NCI-H2227 (cell line): ENCODE results near the gene TXNDC5.
A peak's percentile ranks its signal among the peaks of the same experiment; 100 is the strongest.
"Not testable (repeated sequence)": the region's sequence is repeated elsewhere in the genome, so short reads cannot be mapped to it uniquely, and the experiment has no call there.

Experiments
- DNase-seq: peaks from one replicate; lab custom pipeline; 2025; ENCODE audit not compliant: unreplicated experiment; lab: John Stamatoyannopoulos, UW

Gene TXNDC5

GRCh38 chr6:7914991-7915789 is 4.6 kb upstream of the TXNDC5 start:
- DNase-seq, result no peak

DNA sequence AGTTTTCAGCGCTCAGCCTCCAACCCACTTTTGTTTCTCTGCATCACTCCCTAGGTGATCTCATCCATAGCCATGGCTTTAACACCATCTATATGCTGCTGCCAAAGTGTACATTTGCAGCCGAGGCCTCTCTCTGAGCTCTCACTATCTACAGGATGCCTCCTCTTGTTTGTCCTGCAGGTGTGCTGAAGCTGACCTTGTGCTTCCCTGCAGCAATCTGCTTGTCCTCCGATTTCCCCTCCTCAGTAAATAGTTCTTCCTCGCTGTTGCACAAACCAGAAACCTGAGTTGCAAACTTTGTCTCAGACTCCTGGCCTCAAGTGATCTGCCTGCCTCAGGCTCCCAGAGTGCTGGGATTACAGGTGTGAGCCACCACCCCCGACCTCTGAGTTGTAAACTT is 3.7 kb upstream of the TXNDC5 start:
- no peak for DNase-seq

- no peak for DNase-seq
Measured at GRCh38 chr6:7912736-7913517, 2.3 kb upstream of the TXNDC5 start.

DNA sequence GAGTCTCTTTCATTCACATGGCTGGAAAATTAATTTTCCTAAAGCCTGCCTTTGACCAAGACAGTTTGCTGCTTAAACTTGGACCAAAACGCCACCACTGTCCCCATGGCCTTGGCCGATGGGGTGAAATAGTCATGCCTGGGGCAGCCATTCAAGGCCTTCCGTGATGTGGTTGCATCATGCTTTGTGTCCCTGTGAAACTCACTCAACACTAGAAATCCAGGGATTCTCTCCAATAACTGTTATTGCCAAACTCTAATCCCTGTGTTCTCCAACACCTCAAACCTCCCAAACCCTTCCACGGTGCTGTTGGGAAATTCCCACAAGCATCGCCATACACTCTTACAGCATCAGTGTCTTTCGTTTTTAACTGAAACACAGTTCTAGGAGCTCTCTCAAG is 1.4 kb upstream of the TXNDC5 start:
- no peak for DNase-seq

DNA sequence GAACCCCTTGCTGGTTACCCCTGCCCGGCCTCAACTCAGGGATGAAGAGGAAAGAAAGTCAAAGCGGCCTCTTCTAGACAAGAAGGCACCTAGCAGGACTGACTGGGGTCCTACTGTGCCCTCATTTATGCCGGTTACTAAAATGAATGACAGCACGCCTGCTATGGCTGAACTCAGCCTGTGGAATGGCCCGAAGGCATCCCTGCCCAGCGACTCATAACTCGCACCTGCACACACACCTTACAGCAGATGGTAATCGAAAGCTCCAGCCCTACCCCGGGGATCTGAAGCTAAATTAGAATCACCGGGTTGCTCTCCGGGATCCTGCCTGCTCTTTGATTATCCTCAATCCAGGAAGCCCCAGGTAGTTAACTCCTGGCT is 747 bp upstream of the TXNDC5 start:
- DNase-seq, result no peak

GRCh38 chr6:7910298-7910653 is 312 bp downstream of the TXNDC5 start:
- DNase-seq, result no peak

DNA sequence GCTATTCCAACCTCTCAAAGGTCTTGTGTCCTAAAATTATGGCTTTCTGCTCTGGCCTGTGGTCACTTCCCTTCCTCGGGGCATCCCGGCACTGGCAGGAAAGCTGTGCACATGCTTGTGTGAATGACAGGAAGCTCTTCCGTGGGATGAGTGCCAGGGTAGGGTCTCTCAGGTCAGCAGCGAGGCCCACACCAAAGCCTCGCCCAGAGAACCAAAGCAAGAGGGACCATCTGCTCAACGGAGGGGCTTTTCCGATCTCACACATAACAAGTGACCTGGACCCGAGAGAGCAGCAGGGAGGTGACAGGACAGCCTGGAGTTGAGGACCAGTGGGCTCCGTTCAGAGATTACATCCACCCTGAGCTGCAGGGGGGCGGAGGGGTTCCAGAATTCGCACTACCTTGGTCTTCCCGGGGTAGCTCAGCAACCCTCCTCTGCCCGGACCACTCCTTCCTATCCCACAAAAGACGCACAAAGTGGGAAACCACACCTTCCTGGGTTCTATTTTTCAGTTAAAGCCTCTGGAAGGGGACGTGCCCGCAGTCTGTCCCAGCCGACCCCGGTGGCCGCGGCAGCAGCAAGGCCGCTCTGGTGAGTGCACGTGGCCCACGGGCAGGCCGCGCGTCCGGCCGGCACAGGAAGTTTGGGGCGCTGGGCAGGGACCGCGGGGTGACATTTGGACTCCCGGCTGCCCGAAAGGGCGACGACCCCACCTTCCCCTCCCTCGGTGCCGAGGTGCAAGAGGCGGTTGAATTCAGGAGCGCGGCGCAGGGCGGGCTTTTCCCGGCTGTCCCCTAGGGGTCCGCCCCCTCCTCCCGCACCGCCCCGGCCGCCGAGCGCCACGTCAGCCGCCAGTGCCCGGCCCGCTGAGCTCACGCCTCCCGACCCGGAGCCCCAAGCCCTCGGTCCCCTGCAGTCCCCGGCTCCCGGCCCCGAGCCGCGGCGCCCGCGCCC is 988 bp downstream of the TXNDC5 start:
- DNase-seq, result peak; percentile 63

GRCh38 chr6:7907159-7907558 is 3.4 kb downstream of the TXNDC5 start:
- no peak for DNase-seq

- DNase-seq, result no peak
Measured at GRCh38 chr6:7906741-7907140, 3.8 kb downstream of the TXNDC5 start.

DNA sequence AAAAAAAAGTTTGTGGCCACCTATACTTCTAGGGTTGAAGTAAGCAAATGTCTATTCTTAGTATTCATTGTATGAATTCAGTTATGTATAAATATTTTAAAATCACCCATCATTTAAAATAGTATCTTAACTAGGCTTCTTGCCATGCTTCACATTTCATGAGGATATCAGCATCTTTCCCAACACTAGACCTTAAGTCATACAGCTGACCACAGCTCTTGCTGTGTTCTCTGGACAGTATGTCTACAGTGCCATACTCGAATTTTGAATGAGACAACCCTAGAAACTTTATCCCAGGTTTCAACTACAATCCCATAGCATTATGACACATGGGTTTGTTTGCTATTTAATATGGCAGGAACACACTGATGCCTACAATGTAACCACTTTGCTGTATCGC is 5.2 kb downstream of the TXNDC5 start:
- DNase-seq, result no peak

GRCh38 chr6:7904654-7905319 is 5.8 kb downstream of the TXNDC5 start:
- DNase-seq, result no peak

- DNase-seq, result no peak
Measured at GRCh38 chr6:7903673-7904072, 6.9 kb downstream of the TXNDC5 start.

- no peak for DNase-seq
Measured at GRCh38 chr6:7902867-7903266, 7.7 kb downstream of the TXNDC5 start.

DNA sequence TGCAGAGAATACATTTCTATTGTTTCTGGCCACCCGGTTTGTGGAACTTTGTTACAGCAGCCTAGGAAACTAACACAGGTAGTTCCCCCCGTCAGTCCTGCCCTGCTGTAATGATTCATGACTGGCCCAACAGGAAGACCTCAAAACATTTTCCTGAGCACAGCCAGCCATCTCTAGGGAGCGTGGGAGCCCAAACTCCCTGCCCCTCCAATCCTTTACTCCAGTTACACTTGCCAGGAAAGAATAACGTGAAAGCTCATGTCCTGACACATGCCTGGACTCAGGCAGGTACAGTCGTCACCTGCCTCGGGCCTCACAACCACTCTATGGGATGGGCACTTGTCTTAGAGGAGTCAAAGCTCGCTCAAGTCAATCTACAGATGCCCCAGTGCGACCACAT is 8.4 kb downstream of the TXNDC5 start:
- no peak for DNase-seq

DNA sequence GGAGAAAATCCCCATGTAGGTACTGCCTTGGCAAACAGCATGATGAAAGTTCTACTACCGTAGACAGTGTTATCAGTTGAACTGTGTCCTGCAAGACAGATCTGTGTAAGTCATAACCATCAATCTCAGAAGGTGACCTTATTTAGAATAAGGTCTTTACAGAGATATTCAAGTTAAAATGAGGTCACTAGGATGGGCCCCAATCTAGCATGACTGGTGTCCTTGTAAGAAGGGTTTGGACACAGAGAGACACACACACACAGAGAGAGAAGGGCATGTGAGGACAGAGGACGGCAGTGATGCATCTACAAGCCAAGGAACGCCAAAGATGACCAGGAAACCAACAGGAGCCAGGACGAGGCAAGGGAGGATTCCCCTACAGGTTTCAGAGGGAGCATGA is 8.8 kb downstream of the TXNDC5 start:
- no peak for DNase-seq

DNA sequence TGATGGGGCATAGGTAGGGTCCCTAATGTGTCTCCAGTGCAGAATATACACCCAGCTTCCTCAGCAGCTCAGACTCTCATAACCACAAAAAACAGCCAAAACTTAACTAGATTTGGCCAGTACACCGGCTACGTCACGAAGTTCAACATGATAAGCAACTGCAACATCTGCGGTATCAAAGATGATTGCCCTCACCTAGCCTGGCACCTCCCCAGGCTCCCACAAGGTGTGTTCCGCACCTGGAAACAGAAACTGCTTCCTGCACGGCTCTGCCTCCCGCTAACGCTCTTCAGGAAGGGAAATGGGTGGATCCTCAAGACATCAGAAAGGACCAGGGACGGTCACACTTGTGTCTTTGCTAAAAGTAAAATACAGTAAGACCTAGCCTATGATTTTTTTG is 9.5 kb downstream of the TXNDC5 start:
- DNase-seq, result no peak

DNA sequence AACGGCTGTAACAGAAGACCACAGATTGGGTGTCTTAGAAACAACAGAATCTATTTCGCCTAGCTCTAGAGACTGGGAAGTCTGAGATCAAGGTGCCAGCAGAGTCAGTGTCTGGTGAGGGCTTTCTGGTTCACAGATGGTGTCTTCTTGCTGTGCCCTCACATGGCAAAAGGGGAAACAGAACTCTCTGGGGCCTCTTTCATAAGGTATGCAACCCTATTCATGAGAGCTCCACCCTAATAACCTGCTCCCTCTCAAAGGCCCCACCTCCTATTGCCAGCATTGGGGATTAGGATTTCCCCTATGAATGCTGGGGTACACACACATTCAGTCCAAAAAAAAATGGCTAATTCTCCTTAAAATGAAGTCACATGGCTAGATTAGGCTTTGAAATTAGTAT is 10.0 kb downstream of the TXNDC5 start:
- no peak for DNase-seq

GRCh38 chr6:7899889-7900213 is 10.7 kb downstream of the TXNDC5 start:
- no peak for DNase-seq

GRCh38 chr6:7899101-7899888 is 11.3 kb downstream of the TXNDC5 start:
- DNase-seq, result peak; percentile 27

GRCh38 chr6:7898193-7898586 is 12.4 kb downstream of the TXNDC5 start:
- not testable (repeated sequence) for DNase-seq
